ENCODE results near the gene PBOV1.

The PBOV1 gene

GRCh38 chr6:138218449-138218848 lies at the start of gene PBOV1:
Gene PBOV1 (minus strand): TSS chr6:138218491. CDS start chr6:138218395, 96 bp downstream.
- Histone ChIP-seq H3K27ac (no peak within 1 kb of the TSS), H3K4me3 (ENCODE audit: low read depth, low read length) (no peak within 1 kb of the TSS), H3K36me3 (no peaks in the 10 kb centered on the region), H3K27me3 (ENCODE audit: insufficient read depth, low read depth, severe bottlenecking) (no peaks in the 10 kb centered on the region), H3K9me3 (ENCODE audit: severe bottlenecking) (no peaks in the 10 kb centered on the region)
- DNase-seq, result no peak
- no peak for TF ChIP-seq CTCF (IDR thresholded peaks at IDR 0.05; ENCODE audit: low read depth, low read length)

- no peak overlapping the region for H3K27ac ChIP-seq
- H3K27me3 ChIP-seq (ENCODE audit: insufficient read depth, low read depth, severe bottlenecking), result no peaks in the 10 kb centered on the region
- H3K36me3 ChIP-seq, result no peaks in the 10 kb centered on the region; the same call in 1 of the 2 replicates
- H3K9me3 ChIP-seq (ENCODE audit: severe bottlenecking), result no peaks in the 10 kb centered on the region
- TF ChIP-seq CTCF (IDR thresholded peaks at IDR 0.05; ENCODE audit: low read depth, low read length), result no peak
- DNase-seq, result no peak
- no peak overlapping the region for H3K4me3 ChIP-seq (ENCODE audit: low read depth, low read length)
Measured at GRCh38 chr6:138266095-138266494, 47.8 kb upstream of the PBOV1 start.

- DNase-seq, result no peak
- no peak overlapping the region for H3K27ac ChIP-seq
- no peaks in the 10 kb centered on the region for H3K27me3 ChIP-seq (ENCODE audit: insufficient read depth, low read depth, severe bottlenecking)
- H3K4me3 ChIP-seq (ENCODE audit: low read depth, low read length), result no peak overlapping the region
- H3K36me3 ChIP-seq, result no peaks in the 10 kb centered on the region; the same call in 1 of the 2 replicates
- no peaks in the 10 kb centered on the region for H3K9me3 ChIP-seq (ENCODE audit: severe bottlenecking)
- no peak for TF ChIP-seq CTCF (IDR thresholded peaks at IDR 0.05; ENCODE audit: low read depth, low read length)
Measured at GRCh38 chr6:138264372-138264880, 46.1 kb upstream of the PBOV1 start.

- no peak for DNase-seq
- H3K4me3 ChIP-seq (ENCODE audit: low read depth, low read length), result no peak overlapping the region
- H3K36me3 ChIP-seq, result no peaks in the 10 kb centered on the region; the same call in 1 of the 2 replicates
- TF ChIP-seq CTCF (IDR thresholded peaks at IDR 0.05; ENCODE audit: low read depth, low read length), result no peak
- no peak overlapping the region for H3K27ac ChIP-seq
- H3K9me3 ChIP-seq (ENCODE audit: severe bottlenecking), result no peaks in the 10 kb centered on the region
- no peaks in the 10 kb centered on the region for H3K27me3 ChIP-seq (ENCODE audit: insufficient read depth, low read depth, severe bottlenecking)
Measured at GRCh38 chr6:138263963-138264362, 45.7 kb upstream of the PBOV1 start.

- TF ChIP-seq CTCF (IDR thresholded peaks at IDR 0.05; ENCODE audit: low read depth, low read length), result no peak
- Histone ChIP-seq H3K27me3 (ENCODE audit: insufficient read depth, low read depth, severe bottlenecking) (no peaks in the 10 kb centered on the region), H3K9me3 (ENCODE audit: severe bottlenecking) (no peaks in the 10 kb centered on the region), H3K36me3 (no peaks in the 10 kb centered on the region; the same call in 1 of the 2 replicates), H3K27ac (peak overlapping the region; percentile 8), H3K4me3 (ENCODE audit: low read depth, low read length) (no peak overlapping the region)
- no peak for DNase-seq
Measured at GRCh38 chr6:138261116-138261780, 43.0 kb upstream of the PBOV1 start.

Measured in WERI-Rb-1 (cell line).